HG03354 (cell line): Measurements from ENCODE around the gene QSOX1.

Experiments used
- ATAC-seq: cut with Tn5 transposase; IDR thresholded peaks from one replicate; pipeline ENCODE4 v1.9.1; 2021; ENCODE audit warnings: mild to moderate bottlenecking; ENCODE audit not compliant: unreplicated experiment, poor library complexity, severe bottlenecking

Gene QSOX1

DNA sequence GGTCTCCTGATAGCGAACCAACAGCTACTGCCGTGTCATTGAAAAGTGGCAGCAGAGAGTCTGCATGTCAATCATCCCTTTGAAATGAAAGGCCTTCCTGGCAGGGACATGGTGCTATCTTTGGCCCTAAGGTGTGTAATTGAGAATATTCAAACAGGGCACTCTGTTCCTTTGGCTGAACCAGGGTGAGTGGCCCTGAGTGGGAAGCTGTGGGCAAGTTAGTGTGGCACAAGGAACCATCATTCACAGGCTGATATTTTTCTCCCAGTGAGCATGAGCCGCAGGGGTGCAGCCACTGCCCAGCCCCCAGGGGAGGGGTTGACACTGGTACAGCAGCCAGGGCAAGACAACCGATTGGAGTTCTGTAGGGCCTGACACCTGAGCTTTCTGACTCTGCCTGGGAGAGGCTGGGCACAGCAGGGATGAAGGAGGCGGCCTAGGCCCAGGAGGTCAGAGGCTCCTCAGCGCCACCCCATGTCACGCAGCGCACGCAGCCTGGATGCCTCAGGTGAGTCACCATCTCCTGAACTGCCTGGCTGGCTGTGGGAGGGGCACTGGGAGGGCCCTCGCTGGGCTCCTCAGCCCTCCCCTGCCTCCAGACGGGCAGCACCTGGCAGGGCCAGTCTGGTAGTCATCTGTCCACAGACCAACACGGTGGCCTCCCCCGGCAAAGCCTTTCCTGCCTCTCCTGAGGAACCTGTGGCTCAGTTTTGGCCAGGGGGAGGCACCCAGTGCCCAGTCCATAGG, 13.2 kb downstream of the QSOX1 start:
- ATAC-seq = no peak

DNA sequence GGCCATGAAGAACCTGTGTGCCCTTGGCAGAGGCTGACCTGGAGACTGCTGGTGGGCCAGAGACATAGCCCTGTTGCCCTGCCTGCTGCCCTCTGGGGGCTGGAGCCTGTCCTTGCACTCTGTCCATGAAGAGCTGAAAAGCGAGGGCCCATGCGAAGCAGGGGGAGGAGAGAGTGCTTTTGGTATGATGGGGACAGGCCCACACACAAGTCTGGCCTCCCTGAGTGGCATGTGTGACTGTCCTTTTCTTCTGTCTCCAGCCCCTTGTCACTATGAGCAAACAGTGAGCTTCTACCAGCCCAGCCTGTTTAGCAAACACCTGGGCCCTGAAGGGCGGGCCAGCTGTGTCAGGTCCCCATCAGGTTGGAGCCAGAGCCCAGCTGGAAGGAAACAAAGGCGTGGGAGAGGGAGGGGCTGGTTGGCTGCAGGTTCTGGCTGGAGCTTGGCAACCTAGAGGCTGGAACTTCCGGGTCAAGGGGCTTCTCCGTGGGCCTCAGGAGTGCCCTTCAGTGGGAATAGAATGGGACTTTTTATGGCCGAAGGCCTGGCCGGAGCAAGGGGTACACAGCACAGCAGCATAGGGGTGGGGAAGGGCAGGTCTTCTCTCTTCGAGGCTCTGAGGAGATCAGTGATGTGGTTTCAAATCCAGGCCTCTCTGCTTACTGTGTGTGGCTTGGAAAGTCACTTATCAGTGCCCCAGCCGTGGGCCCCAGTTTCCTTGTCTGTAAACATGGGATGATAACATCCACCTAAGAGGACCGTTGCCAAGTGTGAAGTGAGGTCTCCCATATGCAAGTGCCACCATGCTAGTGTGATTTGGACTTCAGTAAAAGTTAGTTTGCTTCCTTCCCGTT, 14.3 kb downstream of the QSOX1 start:
- no peak for ATAC-seq

DNA sequence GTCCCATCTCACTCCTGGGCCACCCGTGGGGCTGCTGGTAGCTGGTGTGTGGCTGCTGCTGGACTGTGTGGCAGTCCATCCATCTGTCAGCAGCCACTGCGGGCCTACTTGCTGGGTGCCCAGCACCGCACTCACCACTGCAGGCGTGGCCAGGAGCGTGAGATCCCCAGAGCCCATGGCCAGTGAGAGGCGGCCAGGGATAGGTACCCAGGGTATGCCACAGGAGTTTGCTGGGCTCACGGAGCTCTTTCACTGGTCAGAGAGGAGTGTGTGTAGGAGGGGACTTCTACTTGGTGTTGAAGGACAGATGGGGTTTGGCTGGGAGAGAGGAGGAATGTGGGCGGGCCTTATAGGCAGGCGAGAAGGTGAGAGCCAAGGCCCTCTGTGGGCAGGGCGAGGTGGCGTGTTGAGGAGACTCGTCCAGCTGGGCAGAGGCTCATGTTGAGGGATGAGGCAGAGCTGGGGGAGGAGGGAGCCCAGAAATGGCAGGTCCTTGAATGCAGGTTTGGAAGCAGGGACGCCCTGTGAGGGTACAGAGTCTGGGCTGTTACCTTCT, 15.0 kb downstream of the QSOX1 start:
- no peak for ATAC-seq

DNA sequence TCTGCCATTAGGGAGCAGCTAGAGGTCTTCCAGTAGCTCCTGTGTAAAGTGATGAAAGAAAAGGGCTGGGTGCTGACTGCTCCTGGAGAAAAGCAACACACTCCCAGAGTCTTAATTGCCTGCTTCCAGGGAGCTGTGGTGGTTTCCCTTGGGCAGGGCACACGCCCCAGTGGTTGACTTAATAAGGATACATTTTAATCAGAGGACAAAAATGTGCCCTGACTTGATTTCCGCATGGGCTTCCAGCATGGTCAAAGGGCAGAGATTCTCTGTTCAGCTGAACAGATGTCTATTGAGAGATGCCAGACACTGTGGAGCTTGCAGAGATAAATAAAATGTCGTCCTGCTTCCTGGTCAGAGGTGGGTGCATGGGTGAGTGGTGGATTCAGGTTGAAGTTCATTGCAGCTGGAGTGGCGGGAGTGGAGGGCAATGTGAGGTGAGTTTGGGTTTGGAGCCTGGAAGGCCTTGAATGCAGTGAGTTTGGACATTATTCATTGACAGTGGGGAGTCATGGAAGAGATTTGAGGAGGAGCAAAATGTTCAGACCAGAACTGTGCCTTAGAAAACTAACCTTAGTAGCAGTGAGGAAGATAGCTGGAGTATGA, 16.0 kb downstream of the QSOX1 start:
- ATAC-seq = no peak

DNA sequence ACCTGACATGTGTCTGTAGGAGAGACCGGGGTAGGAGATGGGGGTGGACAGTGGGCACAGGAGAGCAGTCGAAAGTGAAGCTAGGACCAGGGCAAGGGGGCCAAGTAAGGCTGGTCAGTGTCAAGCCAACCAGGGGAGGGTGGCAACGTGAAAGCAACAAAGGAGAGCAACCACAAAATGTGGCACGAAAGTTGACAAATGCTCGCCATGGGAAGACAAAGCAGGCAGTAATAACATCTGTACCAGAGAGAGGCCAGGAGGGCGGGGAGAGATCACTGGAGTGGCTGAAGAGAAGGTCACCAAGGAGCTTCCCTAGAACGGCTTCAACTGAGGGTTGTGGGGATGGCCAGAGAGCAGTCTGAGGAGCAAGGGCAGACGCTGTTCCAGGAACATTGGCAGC, 17.0 kb downstream of the QSOX1 start:
- ATAC-seq = no peak

DNA sequence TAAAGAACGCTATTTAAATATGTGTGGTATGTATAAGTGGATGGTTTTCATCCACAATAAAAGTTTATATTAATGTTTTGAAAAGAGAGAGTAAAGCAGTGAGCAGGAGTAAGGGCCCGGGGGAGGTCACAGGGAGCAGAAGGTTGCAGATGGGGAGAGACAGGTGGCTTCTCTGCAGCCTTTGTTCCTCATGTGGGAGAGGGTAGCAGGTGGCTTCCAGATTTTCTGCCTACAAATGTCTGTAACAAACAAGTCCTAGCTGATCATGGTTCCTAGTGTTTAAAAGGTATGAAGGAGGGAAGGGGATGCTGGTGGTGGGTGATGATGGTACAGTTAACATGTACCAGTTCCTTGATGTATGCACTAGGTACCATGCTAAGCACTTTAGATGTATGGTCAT, 18.8 kb downstream of the QSOX1 start:
- ATAC-seq = no peak

DNA sequence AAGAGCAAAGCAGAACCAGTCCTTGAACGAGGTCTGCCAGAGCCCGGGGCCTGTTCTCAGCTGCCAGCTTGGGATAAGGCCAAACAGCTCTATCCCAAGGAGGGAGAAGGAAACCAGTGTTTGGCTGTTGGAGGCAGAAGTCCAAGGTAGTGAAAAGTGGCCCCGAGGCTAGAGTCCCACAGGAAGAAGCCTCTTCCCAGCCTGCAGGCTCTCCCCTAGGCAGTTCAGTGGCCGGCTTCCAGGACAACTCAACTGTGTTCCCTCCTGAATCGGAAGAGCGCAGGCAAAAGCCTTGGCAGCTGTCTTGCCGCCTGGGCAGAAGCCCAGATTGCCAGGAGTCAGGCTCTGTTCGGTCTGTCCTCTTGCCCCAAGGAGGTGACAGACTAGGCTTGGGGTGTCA, 19.3 kb downstream of the QSOX1 start:
- ATAC-seq = no peak

DNA sequence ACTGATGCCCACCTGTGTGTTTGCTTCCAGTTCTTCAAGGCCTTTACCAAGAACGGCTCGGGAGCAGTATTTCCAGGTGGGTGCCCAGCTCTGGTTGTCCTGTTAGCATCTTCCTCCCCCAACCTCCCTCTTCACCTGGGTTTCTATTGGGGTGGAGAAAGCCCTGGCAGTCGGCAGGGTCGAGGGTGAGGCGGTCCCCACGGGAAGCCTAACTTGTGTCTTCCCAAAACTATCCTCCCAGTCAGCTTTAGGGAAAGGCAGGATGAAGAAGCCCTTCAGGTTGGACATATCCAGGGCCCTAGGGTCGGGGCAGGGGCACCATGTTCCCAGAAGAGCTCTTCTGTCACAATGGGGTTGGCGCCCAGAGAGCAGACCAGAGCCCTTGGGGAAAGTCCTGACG, 20.6 kb downstream of the QSOX1 start:
- ATAC-seq = no peak

DNA sequence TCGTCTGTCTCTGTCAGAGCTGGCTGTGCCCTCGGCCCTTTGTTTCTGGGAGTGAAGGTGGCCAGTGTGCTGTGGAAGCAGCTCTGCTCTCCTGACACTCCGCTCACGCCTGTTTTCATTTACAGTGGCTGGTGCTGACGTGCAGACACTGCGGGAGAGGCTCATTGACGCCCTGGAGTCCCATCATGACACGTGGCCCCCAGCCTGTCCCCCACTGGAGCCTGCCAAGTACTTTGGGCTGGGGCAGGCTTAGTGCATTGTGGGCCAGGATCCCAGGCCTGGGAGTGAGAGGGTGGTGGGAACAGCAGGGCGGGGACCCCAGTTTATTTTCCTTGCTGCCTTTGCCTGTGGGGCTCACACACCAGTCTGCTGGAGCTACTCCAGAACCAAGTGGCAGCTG, 21.1 kb downstream of the QSOX1 start:
- no peak for ATAC-seq

DNA sequence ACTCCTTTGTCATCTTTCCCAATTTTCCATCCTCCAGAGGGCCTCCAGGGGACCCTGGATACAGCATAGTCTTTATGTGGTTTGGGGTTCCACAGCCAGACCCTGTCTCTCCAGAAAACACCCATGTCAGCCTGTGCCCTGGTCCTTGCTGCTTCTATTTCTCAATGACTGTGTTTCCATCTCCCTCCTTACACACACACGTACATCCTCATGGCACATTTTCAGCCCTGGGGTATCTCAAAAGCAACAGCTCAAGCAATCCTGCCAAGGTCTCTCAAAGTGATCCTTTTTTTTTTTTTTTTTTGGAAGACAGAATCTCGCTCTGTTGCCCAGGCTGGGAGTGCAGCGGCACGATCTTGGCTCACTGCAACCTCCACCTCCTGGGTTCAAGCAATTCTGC, 22.3 kb downstream of the QSOX1 start:
- ATAC-seq = no peak

DNA sequence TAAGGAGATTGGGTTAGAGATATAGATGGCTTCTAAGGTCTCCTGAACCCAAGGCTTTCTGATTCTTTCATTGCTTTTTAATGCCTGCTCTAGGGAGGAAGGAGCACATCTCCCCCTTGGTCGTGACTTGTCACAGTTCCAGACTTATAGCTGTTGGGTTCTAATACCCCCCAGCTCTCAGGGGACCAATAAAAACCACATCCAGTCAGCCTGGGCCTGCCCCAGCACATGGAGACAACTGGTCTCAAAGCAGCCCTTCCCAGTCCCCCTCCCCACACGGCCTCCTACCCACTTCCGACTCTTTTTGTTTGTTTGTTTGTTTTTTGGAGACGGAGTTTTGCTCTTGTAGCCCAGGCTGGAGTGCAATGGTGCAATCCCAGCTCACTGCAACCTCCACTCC, 23.3 kb downstream of the QSOX1 start:
- no peak for ATAC-seq

DNA sequence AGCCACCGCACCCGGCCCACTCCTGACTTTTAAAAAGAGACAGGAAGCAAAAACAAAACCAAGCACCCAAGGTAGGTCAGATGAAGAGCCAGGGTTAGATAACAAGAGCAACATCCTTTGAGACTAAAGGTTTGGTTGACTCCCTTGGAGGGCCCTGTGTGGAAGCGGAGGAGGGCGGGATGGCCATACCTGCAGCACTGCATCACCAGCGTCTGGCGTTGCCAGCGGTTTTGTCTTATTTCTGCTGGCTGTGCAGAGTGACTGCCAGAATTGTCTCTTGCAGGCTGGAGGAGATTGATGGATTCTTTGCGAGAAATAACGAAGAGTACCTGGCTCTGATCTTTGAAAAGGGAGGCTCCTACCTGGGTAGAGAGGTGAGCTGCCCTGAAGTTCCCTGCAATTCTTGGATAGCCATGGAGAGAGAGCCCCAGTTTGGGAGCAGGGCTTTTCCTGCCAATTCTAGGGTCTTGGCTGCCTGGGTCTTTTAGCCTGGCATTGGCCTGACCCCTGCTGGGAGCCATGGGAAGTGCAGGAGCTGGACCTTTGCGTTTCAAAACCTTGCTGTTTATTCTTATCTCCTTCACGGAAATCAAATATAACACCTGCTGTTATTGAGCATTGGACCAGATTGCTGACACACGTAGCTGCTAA, 24.0 kb downstream of the QSOX1 start:
- no peak for ATAC-seq

DNA sequence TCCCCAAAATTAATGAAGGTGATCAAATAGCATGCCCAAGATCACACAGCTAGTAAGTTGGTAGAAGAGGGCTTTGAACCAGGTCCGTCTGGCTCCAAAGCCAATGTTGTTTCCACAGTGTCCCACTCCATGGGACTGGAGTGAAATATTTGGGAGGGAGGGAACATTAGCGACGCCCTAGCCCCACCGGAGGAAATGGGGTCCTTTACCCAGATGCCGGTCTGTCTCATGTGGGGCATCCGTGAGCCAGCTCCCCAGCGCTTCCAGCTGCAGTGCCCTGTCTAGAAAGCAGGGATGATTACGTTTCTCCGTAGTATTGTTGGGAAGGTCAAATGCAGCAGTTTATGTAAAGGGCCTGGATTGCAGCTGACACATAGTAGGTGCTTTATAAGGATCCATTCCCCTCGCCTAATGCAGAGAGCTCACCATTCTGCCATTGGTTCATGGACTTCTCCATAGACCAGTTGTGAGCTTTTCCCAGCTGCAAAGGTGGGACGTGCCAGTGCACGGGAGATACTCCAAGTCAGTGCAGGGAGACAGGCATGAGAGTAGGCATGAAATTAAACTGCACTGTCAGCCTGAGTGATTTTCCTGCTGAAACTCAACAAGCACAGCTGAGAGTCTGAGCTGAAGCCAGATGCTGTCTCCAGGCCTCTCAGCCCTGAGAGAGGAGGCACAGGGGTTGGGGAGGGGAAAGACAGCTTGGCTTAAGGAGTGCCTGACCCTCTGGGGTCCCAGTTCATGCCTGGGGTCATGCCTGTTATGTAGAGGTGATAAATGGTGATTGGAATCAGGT, 24.7 kb downstream of the QSOX1 start:
- no peak for ATAC-seq

DNA sequence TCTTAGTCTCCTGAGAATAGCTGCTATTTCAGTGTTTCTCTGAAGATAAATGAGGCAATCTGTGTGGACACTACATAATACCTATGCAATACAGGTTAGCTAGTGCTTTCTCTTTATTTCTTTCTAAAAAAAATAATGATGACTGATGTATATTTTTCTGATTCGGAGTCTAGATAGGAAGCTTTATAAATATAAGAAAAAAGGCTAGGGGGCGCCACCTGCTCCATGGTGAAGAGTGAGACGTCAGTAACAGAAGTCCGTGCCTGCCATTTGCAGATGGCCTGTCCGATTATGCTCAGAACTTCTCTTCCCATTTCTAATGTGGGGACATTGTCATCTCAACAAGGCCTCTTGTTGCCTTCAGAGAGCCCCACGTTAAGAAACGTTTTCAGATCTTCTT, 26.4 kb downstream of the QSOX1 start:
- no peak for ATAC-seq

DNA sequence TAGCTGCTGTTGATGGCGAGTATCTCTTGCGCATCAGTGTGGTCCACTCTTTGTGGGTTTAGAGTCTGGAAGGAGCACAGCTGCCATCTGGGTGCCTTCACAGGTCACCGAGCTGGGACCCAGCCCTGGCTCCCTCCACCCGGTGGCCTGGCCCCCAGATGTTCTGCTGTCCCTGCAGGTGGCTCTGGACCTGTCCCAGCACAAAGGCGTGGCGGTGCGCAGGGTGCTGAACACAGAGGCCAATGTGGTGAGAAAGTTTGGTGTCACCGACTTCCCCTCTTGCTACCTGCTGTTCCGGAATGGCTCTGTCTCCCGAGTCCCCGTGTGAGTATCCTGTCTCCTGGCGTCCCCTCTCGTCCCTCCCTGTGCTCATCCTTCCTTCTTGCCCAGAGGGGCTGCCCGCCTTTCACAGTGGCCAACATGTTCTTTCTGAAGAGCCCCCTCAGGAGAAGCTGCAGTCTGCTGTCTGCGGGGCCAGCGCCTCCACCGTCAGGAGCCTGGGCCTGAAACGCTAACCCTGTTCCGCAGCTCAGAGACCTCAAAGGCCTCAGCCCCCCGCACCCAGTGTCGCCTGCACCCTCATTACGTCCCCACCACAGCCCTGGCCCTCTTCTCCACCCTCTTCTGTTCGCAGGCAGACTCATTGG, 27.4 kb downstream of the QSOX1 start:
- ATAC-seq = no peak

DNA sequence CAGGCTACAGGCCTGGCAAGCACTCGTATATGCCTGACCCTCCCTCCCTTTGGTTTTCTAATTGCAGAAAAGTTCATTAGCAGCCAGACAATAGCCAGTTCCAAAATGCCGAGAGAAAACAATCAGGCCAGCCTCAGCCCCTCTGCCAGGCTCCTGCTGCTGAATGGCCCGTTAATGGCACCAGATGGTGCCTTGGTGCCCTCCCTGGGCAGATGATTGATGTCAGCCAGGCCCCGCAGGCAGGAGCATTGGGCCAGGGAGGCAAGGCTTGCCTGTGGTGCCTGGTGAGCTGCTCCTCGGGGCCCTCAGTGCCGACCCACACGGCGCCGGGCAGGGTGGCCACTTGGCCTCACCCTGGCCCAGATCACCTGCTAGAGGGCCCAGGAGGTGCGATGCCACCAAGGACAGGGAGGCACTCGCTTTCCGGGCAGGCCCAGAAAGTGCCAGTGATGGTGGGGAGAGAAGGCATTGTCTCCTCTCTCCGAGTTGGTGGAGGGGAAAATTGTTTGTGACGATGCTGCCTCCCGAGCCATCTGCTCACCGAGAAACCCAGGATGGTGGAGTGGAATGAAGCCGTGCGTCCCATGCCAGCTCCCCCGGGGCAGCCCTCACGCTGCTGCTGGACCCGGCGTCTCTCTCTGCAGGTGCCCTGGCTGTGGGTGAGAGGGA, 28.1 kb downstream of the QSOX1 start:
- no peak for ATAC-seq

DNA sequence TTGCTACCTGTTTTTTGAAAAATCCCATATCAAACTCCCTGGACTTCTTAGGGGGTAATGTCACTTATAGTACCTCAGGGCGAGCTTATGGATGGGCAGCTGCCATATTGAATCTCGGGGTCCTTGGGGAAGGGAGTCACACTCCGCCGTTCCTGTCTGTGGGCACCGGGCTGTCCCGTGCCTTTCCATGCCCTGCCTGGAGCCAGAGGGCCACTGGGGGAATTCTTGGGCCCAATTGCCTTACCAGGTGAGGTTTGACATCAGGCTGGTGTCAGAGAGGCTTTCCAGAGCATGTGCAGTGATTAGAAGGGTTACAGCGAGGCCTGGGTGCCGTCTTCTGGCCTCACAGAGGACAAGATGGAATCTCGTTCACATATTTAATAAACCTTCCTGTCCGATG, 28.8 kb downstream of the QSOX1 start:
- ATAC-seq = no peak

DNA sequence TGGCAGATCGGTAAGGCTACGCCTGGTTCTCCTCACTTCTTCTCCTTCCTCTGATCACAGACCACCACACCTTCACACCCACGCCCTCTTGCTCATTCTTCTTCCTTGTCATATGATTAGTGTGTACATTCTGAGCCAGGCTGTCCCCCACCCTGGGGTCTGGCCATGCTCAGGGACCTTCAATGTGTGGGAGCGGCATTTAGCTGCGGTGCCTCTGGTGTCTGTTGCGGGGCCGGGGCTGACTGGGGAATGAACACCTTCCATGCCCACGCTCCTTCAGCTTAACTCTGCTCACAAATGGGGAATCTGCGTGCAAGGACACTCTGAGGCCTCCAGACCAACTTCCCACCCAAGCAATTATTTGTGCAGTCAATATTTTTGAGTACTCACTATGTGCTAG, 29.4 kb downstream of the QSOX1 start:
- ATAC-seq = no peak
